Neutrophil (primary cell): ENCODE data around the gene ARL6IP5.

Experiments used
- H3K27ac ChIP-seq: fragments of 200-600 bp; sonication (generic); 2 replicates; pipeline ENCODE4 v1.5.1; 2016; ENCODE audit warnings: mild to moderate bottlenecking, moderate library complexity
- H3K27me3 ChIP-seq: fragments of 200-600 bp; sonication (generic); 2 replicates; pipeline ENCODE4 v1.6.0; 2016; ENCODE audit warnings: mild to moderate bottlenecking
- H3K36me3 ChIP-seq: fragments of 200-600 bp; sonication (generic); 2 replicates; pipeline ENCODE4 v1.5.1; 2017
- H3K4me1 ChIP-seq, 2 experiments: fragments of 200-600 bp in 1 of 2; sonication (generic) in 1 of 2; 1 replicate in 1 of 2; 2 replicates in 1 of 2; pipeline versions ENCODE4 v1.5.1 to v1.6.1; 2013 to 2016; ENCODE audit warnings: low read depth in 1 of 2, low read length in 1 of 2, mild to moderate bottlenecking in 1 of 2, moderate library complexity in 1 of 2; ENCODE audit not compliant: control insufficient read depth in 1 of 2, insufficient read depth in 1 of 2
- H3K4me3 ChIP-seq, 2 experiments: fragments of 200-600 bp in 1 of 2; sonication (generic) in 1 of 2; 1 replicate in 1 of 2; 2 replicates in 1 of 2; pipeline ENCODE4 v1.5.1; 2013 to 2016; ENCODE audit warnings: low read depth in 1 of 2, low read length in 1 of 2, mild to moderate bottlenecking in 1 of 2, moderate library complexity in 1 of 2
- H3K9me3 ChIP-seq: fragments of 200-600 bp; sonication (generic); 2 replicates; pipeline ENCODE4 v1.5.1; 2016
- TF ChIP-seq, protein P1 (sequence below): fragments of 200-600 bp; sonication (generic); IDR thresholded peaks from 2 replicates; pipeline ENCODE4 v1.5.1; 2016; ENCODE audit warnings: antibody characterized with exemption

Gene ARL6IP5

DNA sequence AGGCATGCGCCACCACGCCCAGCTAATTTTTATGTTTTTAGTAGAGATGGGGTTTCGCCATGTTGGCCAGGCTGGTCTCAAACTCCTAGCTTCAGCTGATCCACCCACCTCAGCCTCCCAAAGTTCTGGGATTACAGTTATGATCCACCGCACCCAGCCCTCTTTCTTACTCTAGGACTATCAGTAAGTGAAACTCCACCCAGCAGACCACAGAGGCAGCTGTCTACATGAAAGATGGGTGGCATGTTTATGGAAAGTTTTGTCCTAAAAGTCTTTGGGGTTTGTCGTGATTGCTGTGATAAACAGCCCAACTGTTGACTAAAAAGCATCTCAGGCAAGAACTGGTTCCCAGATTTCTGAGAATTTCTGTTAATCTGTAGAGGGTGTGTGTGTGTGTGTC is 10.9 kb downstream of the ARL6IP5 start:
- Histone ChIP-seq H3K9me3 (no peaks in the 10 kb centered on the region), H3K4me3 (no peak overlapping the region), H3K36me3 (peaks cover 7% of the 10 kb centered on the region), H3K4me1 (peaks cover 44 to 49% of the 10 kb centered on the region in 2 experiments), H3K27me3 (no peaks in the 10 kb centered on the region), H3K27ac (peak overlapping the region; percentile 54)
- TF ChIP-seq, protein P1, sequence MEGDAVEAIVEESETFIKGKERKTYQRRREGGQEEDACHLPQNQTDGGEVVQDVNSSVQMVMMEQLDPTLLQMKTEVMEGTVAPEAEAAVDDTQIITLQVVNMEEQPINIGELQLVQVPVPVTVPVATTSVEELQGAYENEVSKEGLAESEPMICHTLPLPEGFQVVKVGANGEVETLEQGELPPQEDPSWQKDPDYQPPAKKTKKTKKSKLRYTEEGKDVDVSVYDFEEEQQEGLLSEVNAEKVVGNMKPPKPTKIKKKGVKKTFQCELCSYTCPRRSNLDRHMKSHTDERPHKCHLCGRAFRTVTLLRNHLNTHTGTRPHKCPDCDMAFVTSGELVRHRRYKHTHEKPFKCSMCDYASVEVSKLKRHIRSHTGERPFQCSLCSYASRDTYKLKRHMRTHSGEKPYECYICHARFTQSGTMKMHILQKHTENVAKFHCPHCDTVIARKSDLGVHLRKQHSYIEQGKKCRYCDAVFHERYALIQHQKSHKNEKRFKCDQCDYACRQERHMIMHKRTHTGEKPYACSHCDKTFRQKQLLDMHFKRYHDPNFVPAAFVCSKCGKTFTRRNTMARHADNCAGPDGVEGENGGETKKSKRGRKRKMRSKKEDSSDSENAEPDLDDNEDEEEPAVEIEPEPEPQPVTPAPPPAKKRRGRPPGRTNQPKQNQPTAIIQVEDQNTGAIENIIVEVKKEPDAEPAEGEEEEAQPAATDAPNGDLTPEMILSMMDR = no peak

- TF ChIP-seq, protein P1 = no peak
- H3K27ac ChIP-seq = peak overlapping the region; percentile 54
Observed at GRCh38 chr3:69096299-69096698, 11.6 kb downstream of the ARL6IP5 start.

GRCh38 chr3:69097407-69098086 is 12.8 kb downstream of the ARL6IP5 start:
- no peak overlapping the region for H3K4me3 ChIP-seq
- H3K27ac ChIP-seq = no peak overlapping the region
- peaks cover 25 to 30% of the 10 kb centered on the region in 2 experiments for H3K4me1 ChIP-seq

More at GRCh38 chr3:69096299-69096698, 11.6 kb downstream of the ARL6IP5 start:
- Histone ChIP-seq H3K27me3 (no peaks in the 10 kb centered on the region), H3K36me3 (peaks cover 7% of the 10 kb centered on the region), H3K4me3 (no peak overlapping the region), H3K9me3 (no peaks in the 10 kb centered on the region), H3K4me1 (peaks cover 38 to 42% of the 10 kb centered on the region in 2 experiments)

GRCh38 chr3:69099576-69099975 is 14.8 kb downstream of the ARL6IP5 start:
- Histone ChIP-seq H3K9me3 (no peaks in the 10 kb centered on the region), H3K36me3 (peaks cover 37% of the 10 kb centered on the region)

More at GRCh38 chr3:69097407-69098086, 12.8 kb downstream of the ARL6IP5 start:
- TF ChIP-seq, protein P1 = no peak
- Histone ChIP-seq H3K9me3 (no peaks in the 10 kb centered on the region), H3K27me3 (no peaks in the 10 kb centered on the region), H3K36me3 (peaks cover 17% of the 10 kb centered on the region)

GRCh38 chr3:69102384-69102783 is 17.6 kb downstream of the ARL6IP5 start:
- no peak overlapping the region for H3K27ac ChIP-seq
- peaks cover 49% of the 10 kb centered on the region for H3K36me3 ChIP-seq

More at GRCh38 chr3:69099576-69099975, 14.8 kb downstream of the ARL6IP5 start:
- Histone ChIP-seq H3K4me1 (peaks cover 6 to 9% of the 10 kb centered on the region in 2 experiments), H3K4me3 (no peak overlapping the region), H3K27me3 (no peaks in the 10 kb centered on the region), H3K27ac (no peak overlapping the region)
- TF ChIP-seq, protein P1 = no peak

More at GRCh38 chr3:69102384-69102783, 17.6 kb downstream of the ARL6IP5 start:
- TF ChIP-seq, protein P1 = no peak
- H3K4me1 ChIP-seq = no peaks in the 10 kb centered on the region
- no peaks in the 10 kb centered on the region for H3K9me3 ChIP-seq
- H3K27me3 ChIP-seq = no peaks in the 10 kb centered on the region
- H3K4me3 ChIP-seq = no peak overlapping the region
